ENCODE data around the gene LAPTM5.

The LAPTM5 gene

GRCh38 chr1:30730346-30731108 lies 27.0 kb downstream of the LAPTM5 start:
- no peaks in the 10 kb centered on the region for H3K9me3 ChIP-seq (ENCODE audit: control insufficient read depth in 5 of 5, low read length in 5 of 5)
- peaks cover 0 to 3% (median 0%) of the 10 kb centered on the region in 5 donors for H3K27me3 ChIP-seq (ENCODE audit: control insufficient read depth in 5 of 5, insufficient read depth in 4 of 5, low read length in 5 of 5)
- H3K27ac ChIP-seq (ENCODE audit: low read depth, low read length), result no peak overlapping the region
- H3K36me3 ChIP-seq (ENCODE audit: control insufficient read depth in 5 of 5, insufficient read depth in 5 of 5, low read length in 5 of 5), result peaks cover 0 to 31% (median 19%) of the 10 kb centered on the region in 5 donors
- peaks cover 0 to 18% (median 8%) of the 10 kb centered on the region in 5 donors for H3K4me1 ChIP-seq (ENCODE audit: control insufficient read depth in 5 of 5, insufficient read depth in 5 of 5, low read length in 5 of 5)
- no peak overlapping the region for H3K4me3 ChIP-seq (ENCODE audit: low read depth in 1 of 5, low read length in 5 of 5)
- H3K9ac ChIP-seq (ENCODE audit: low read length in 5 of 5), result no peak overlapping the region

DNA sequence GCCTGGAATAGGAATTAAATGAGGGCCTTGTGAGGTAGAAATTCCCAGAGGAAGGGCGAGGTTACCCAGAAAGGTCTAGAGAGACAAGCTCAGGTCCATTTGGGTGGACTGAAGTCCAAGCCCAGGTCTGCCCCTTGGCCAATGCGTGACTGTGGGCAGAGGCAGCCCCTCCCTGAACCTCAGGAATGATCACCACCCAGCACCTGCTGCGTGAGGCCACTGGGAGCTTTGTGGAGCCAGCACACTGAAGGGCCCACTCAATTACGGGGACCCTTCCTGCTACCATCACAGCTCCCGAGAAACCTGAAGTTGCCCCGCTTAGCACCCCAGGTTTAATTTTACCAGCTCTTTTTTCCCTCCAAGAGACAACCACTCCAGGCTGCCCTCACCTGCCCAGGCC lies 27.7 kb downstream of the LAPTM5 start:
- Histone ChIP-seq H3K27me3 (ENCODE audit: control insufficient read depth in 5 of 5, insufficient read depth in 4 of 5, low read length in 5 of 5) (peaks cover 0 to 3% (median 0%) of the 10 kb centered on the region in 5 donors), H3K27ac (ENCODE audit: low read depth, low read length) (no peak overlapping the region), H3K36me3 (ENCODE audit: control insufficient read depth in 5 of 5, insufficient read depth in 5 of 5, low read length in 5 of 5) (peaks cover 0 to 29% (median 21%) of the 10 kb centered on the region in 5 donors), H3K9me3 (ENCODE audit: control insufficient read depth in 5 of 5, low read length in 5 of 5) (no peaks in the 10 kb centered on the region), H3K9ac (ENCODE audit: low read length in 5 of 5) (no peak overlapping the region), H3K4me3 (ENCODE audit: low read depth in 1 of 5, low read length in 5 of 5) (no peak overlapping the region), H3K4me1 (ENCODE audit: control insufficient read depth in 5 of 5, insufficient read depth in 5 of 5, low read length in 5 of 5) (peaks cover 0 to 18% (median 8%) of the 10 kb centered on the region in 5 donors)

DNA sequence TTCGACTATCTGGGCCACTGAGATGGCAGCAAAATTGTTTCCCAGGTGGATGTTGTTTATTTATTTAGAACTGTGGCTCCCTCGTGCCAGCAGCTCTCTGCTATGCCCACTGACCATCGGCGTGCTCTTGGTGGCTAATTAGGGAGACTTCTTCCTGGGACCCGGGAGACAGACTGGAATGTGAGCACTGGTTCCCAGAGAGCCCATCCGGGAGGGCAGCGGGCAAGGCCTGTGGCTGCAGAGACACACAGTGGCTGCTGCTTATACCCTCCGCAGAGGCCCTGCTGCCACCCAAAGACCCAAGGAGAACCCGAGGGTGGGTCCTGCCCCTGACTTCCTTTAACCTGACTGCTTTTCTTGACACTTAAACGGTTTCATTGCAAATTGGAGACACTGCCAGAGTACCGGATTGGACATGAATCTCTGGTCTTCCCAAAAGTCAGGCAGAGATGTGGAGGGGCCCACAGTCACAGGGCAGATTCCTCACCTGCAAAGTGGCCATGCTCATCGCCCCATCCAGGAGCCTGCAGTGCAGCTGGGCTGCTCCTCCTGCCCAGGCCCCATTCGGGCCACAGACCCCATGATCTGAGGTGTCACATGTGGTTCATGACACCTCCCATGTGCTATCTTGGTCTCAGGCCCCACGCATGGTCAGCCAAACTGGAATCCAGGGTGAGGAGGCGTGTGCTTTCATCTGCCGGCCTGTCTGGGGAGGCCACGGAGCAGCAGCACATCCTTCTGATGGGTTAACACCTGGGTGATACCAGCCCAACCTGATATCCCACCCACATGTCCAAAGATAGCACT lies 28.5 kb downstream of the LAPTM5 start:
- Histone ChIP-seq H3K4me3 (ENCODE audit: low read depth in 1 of 5, low read length in 5 of 5) (no peak overlapping the region), H3K27me3 (ENCODE audit: control insufficient read depth in 5 of 5, insufficient read depth in 4 of 5, low read length in 5 of 5) (peaks cover 0 to 3% (median 0%) of the 10 kb centered on the region in 5 donors), H3K27ac (ENCODE audit: low read depth, low read length) (no peak overlapping the region), H3K9me3 (ENCODE audit: control insufficient read depth in 5 of 5, low read length in 5 of 5) (no peaks in the 10 kb centered on the region), H3K4me1 (ENCODE audit: control insufficient read depth in 5 of 5, insufficient read depth in 5 of 5, low read length in 5 of 5) (peaks cover 0 to 18% (median 8%) of the 10 kb centered on the region in 5 donors), H3K36me3 (ENCODE audit: control insufficient read depth in 5 of 5, insufficient read depth in 5 of 5, low read length in 5 of 5) (peaks cover 0 to 25% (median 17%) of the 10 kb centered on the region in 5 donors), H3K9ac (ENCODE audit: low read length in 5 of 5) (no peak overlapping the region)

GRCh38 chr1:30728340-30728739 lies 29.2 kb downstream of the LAPTM5 start:
- peaks cover 0 to 18% (median 8%) of the 10 kb centered on the region in 5 donors for H3K4me1 ChIP-seq (ENCODE audit: control insufficient read depth in 5 of 5, insufficient read depth in 5 of 5, low read length in 5 of 5)
- peaks cover 0 to 3% (median 0%) of the 10 kb centered on the region in 5 donors for H3K27me3 ChIP-seq (ENCODE audit: control insufficient read depth in 5 of 5, insufficient read depth in 4 of 5, low read length in 5 of 5)
- no peak overlapping the region for H3K9ac ChIP-seq (ENCODE audit: low read length in 5 of 5)
- peaks cover 0 to 18% (median 12%) of the 10 kb centered on the region in 5 donors for H3K36me3 ChIP-seq (ENCODE audit: control insufficient read depth in 5 of 5, insufficient read depth in 5 of 5, low read length in 5 of 5)
- no peak overlapping the region for H3K4me3 ChIP-seq (ENCODE audit: low read depth in 1 of 5, low read length in 5 of 5)
- no peak overlapping the region for H3K27ac ChIP-seq (ENCODE audit: low read depth, low read length)
- H3K9me3 ChIP-seq (ENCODE audit: control insufficient read depth in 5 of 5, low read length in 5 of 5), result no peaks in the 10 kb centered on the region

DNA sequence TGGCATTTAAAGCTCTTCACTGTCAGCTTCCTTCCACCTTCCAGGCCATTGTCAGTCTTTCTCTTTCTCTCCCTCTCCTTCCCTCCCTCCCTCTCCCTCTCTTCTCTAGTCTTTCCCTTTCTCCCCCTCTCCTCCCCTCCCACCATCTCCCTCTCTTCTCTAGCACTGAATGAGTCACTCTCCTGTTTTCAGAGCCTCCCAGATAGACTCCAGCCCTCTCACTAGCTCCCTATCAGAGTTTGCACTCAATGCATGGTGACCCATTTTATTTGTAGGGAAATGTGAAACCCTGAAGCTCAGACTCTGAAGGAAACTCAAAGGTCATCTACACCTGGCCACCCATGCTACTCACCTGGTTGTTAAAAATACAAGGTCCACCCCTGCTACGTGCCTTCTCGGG lies 29.8 kb downstream of the LAPTM5 start:
- no peak overlapping the region for H3K27ac ChIP-seq (ENCODE audit: low read depth, low read length)
- H3K36me3 ChIP-seq (ENCODE audit: control insufficient read depth in 5 of 5, insufficient read depth in 5 of 5, low read length in 5 of 5), result peaks cover 0 to 19% (median 11%) of the 10 kb centered on the region in 5 donors
- H3K4me3 ChIP-seq (ENCODE audit: low read depth in 1 of 5, low read length in 5 of 5), result no peak overlapping the region
- H3K9me3 ChIP-seq (ENCODE audit: control insufficient read depth in 5 of 5, low read length in 5 of 5), result no peaks in the 10 kb centered on the region
- no peak overlapping the region for H3K9ac ChIP-seq (ENCODE audit: low read length in 5 of 5)
- peaks cover 0 to 18% (median 8%) of the 10 kb centered on the region in 5 donors for H3K4me1 ChIP-seq (ENCODE audit: control insufficient read depth in 5 of 5, insufficient read depth in 5 of 5, low read length in 5 of 5)
- H3K27me3 ChIP-seq (ENCODE audit: control insufficient read depth in 5 of 5, insufficient read depth in 4 of 5, low read length in 5 of 5), result peaks cover 0 to 3% (median 0%) of the 10 kb centered on the region in 5 donors

- peaks cover 0 to 15% (median 6%) of the 10 kb centered on the region in 5 donors for H3K36me3 ChIP-seq (ENCODE audit: control insufficient read depth in 5 of 5, insufficient read depth in 5 of 5, low read length in 5 of 5)
- no peak overlapping the region for H3K9ac ChIP-seq (ENCODE audit: low read length in 5 of 5)
- peaks cover 0 to 18% (median 8%) of the 10 kb centered on the region in 5 donors for H3K4me1 ChIP-seq (ENCODE audit: control insufficient read depth in 5 of 5, insufficient read depth in 5 of 5, low read length in 5 of 5)
- H3K27ac ChIP-seq (ENCODE audit: low read depth, low read length), result no peak overlapping the region
- H3K4me3 ChIP-seq (ENCODE audit: low read depth in 1 of 5, low read length in 5 of 5), result no peak overlapping the region
- no peaks in the 10 kb centered on the region for H3K27me3 ChIP-seq (ENCODE audit: control insufficient read depth in 5 of 5, insufficient read depth in 4 of 5, low read length in 5 of 5)
- no peaks in the 10 kb centered on the region for H3K9me3 ChIP-seq (ENCODE audit: control insufficient read depth in 5 of 5, low read length in 5 of 5)
Observed at GRCh38 chr1:30726773-30727684, 30.5 kb downstream of the LAPTM5 start.

DNA sequence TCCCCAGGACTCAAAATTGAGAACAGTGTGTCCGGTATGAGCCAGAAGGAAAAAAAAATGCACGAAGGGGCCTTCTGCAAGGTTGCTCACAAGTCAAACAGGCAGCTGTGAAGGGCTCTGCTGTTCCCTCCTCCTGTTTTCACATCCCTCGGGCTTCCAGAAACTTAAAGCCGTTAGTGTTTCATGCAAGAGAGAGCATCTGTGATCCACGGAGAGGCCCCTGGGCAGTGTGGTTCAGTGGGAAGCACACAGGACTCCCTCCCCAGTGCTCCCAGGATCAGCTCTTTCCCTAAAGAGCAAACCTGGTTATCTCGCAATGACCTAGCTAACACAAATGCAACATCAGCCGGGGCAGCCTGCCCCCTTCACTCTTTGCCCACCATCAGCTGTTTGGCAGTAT lies 31.3 kb downstream of the LAPTM5 start:
- Histone ChIP-seq H3K36me3 (ENCODE audit: control insufficient read depth in 5 of 5, insufficient read depth in 5 of 5, low read length in 5 of 5) (peaks cover 0 to 19% (median 6%) of the 10 kb centered on the region in 5 donors), H3K27ac (ENCODE audit: low read depth, low read length) (no peak overlapping the region), H3K9ac (ENCODE audit: low read length in 5 of 5) (no peak overlapping the region), H3K4me1 (ENCODE audit: control insufficient read depth in 5 of 5, insufficient read depth in 5 of 5, low read length in 5 of 5) (peaks cover 0 to 15% (median 8%) of the 10 kb centered on the region in 5 donors), H3K9me3 (ENCODE audit: control insufficient read depth in 5 of 5, low read length in 5 of 5) (no peaks in the 10 kb centered on the region), H3K27me3 (ENCODE audit: control insufficient read depth in 5 of 5, insufficient read depth in 4 of 5, low read length in 5 of 5) (no peaks in the 10 kb centered on the region), H3K4me3 (ENCODE audit: low read depth in 1 of 5, low read length in 5 of 5) (no peak overlapping the region)

- H3K27ac ChIP-seq (ENCODE audit: low read depth, low read length), result no peak overlapping the region
- H3K36me3 ChIP-seq (ENCODE audit: control insufficient read depth in 5 of 5, insufficient read depth in 5 of 5, low read length in 5 of 5), result peaks cover 0 to 20% (median 6%) of the 10 kb centered on the region in 5 donors
- H3K9ac ChIP-seq (ENCODE audit: low read length in 5 of 5), result no peak overlapping the region
- no peaks in the 10 kb centered on the region for H3K9me3 ChIP-seq (ENCODE audit: control insufficient read depth in 5 of 5, low read length in 5 of 5)
- H3K27me3 ChIP-seq (ENCODE audit: control insufficient read depth in 5 of 5, insufficient read depth in 4 of 5, low read length in 5 of 5), result no peaks in the 10 kb centered on the region
- peaks cover 0 to 9% (median 4%) of the 10 kb centered on the region in 5 donors for H3K4me1 ChIP-seq (ENCODE audit: control insufficient read depth in 5 of 5, insufficient read depth in 5 of 5, low read length in 5 of 5)
- no peak overlapping the region for H3K4me3 ChIP-seq (ENCODE audit: low read depth in 1 of 5, low read length in 5 of 5)
Observed at GRCh38 chr1:30725450-30726095, 32.0 kb downstream of the LAPTM5 start.

All from subcutaneous abdominal adipose tissue (tissue), 5 donors.